Measurements from ENCODE around the gene PLEKHD1. TPM values are rescaled to one million over a fixed set of nuclear protein-coding genes. Genes with fewer than 3 reads are reported as not detected.
A peak's percentile ranks its signal among the peaks of the same experiment; 100 is the strongest.

Gene PLEKHD1
- total RNA-seq, 6 experiments from 2014 or later: 0.04 TPM; not detected in 5

- 69% methylated on average over 2 of the region's 5 CpGs for WGBS (ENCODE audit: insufficient coverage, low coverage, low lambda C conversion rate, missing lambda C conversion rate)
- Histone ChIP-seq H3K4me1 (no peaks in the 10 kb centered on the region), H3K36me3 (no peaks in the 10 kb centered on the region), H3K27ac (no peak overlapping the region), H3K4me3 (no peak overlapping the region), H3K27me3 (no peaks in the 10 kb centered on the region), H3K9me3 (no peaks in the 10 kb centered on the region)
- TF ChIP-seq, protein P1, sequence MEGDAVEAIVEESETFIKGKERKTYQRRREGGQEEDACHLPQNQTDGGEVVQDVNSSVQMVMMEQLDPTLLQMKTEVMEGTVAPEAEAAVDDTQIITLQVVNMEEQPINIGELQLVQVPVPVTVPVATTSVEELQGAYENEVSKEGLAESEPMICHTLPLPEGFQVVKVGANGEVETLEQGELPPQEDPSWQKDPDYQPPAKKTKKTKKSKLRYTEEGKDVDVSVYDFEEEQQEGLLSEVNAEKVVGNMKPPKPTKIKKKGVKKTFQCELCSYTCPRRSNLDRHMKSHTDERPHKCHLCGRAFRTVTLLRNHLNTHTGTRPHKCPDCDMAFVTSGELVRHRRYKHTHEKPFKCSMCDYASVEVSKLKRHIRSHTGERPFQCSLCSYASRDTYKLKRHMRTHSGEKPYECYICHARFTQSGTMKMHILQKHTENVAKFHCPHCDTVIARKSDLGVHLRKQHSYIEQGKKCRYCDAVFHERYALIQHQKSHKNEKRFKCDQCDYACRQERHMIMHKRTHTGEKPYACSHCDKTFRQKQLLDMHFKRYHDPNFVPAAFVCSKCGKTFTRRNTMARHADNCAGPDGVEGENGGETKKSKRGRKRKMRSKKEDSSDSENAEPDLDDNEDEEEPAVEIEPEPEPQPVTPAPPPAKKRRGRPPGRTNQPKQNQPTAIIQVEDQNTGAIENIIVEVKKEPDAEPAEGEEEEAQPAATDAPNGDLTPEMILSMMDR (IDR thresholded peaks at IDR 0.05): no peak
- TF ChIP-seq POLR2A (IDR thresholded peaks at IDR 0.05): no peak
- ATAC-seq (no peak), DNase-seq (peak in 1 of 3 donors; percentile 28)
- intact Hi-C loops (cut with DNase I): no loop called here
Observed at GRCh38 chr14:69500096-69500495, 15.6 kb downstream of the PLEKHD1 start.

DNA sequence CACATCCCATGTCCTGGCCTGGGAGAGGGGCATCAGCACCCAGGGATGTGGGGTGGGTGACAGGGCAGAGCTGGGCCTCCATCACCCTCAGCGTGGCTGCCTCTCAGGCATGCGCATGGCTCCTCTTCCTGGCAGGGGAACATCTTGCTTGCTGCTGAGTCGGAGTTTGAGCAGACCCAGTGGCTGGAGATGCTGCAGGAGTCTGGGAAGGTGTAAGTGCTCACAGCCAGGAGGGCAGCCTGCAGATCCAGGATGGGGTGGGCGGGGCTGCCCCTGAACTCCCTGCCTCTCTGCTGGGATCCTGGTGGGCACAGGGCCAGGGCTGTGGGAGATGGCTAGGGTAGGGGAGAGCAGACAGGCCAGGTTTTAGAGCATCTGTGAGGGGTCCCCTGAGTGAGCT, 16.2 kb downstream of the PLEKHD1 start:
- intact Hi-C loops (cut with DNase I): no loop called here
- Histone ChIP-seq H3K9me3 (no peaks in the 10 kb centered on the region), H3K27ac (no peak overlapping the region), H3K4me1 (no peaks in the 10 kb centered on the region), H3K27me3 (no peaks in the 10 kb centered on the region), H3K4me3 (no peak overlapping the region), H3K36me3 (no peaks in the 10 kb centered on the region)
- ATAC-seq (no peak), DNase-seq (peak in 1 of 3 donors; percentile 31)
- WGBS (ENCODE audit: insufficient coverage, low coverage, low lambda C conversion rate, missing lambda C conversion rate): 40% methylated on average over 1 of the region's 4 CpGs
- TF ChIP-seq, protein P1 (IDR thresholded peaks at IDR 0.05): no peak
- no peak for TF ChIP-seq POLR2A (IDR thresholded peaks at IDR 0.05)

GRCh38 chr14:69501423-69501838, 16.9 kb downstream of the PLEKHD1 start:
- TF ChIP-seq, protein P1 (IDR thresholded peaks at IDR 0.05): no peak
- TF ChIP-seq POLR2A (IDR thresholded peaks at IDR 0.05): no peak
- intact Hi-C loops (cut with DNase I): no loop called here
- Histone ChIP-seq H3K36me3 (no peaks in the 10 kb centered on the region), H3K27me3 (no peaks in the 10 kb centered on the region), H3K4me1 (no peaks in the 10 kb centered on the region), H3K4me3 (no peak overlapping the region), H3K9me3 (no peaks in the 10 kb centered on the region), H3K27ac (no peak overlapping the region)
- WGBS (ENCODE audit: insufficient coverage, low coverage, low lambda C conversion rate, missing lambda C conversion rate): 76% methylated on average over 3 of the region's 4 CpGs
- no peak for ATAC-seq
- DNase-seq: peak in 1 of 3 donors; percentile 22

- H3K4me3 ChIP-seq: no peak overlapping the region
- no peaks in the 10 kb centered on the region for H3K36me3 ChIP-seq
- DNase-seq (no peak), ATAC-seq (no peak)
- H3K27me3 ChIP-seq: no peaks in the 10 kb centered on the region
- intact Hi-C loops (cut with DNase I): no loop called here
- no peak for TF ChIP-seq POLR2A (IDR thresholded peaks at IDR 0.05)
- TF ChIP-seq, protein P1 (IDR thresholded peaks at IDR 0.05): no peak
- no peaks in the 10 kb centered on the region for H3K4me1 ChIP-seq
- H3K9me3 ChIP-seq: no peaks in the 10 kb centered on the region
- no peak overlapping the region for H3K27ac ChIP-seq
- WGBS (ENCODE audit: insufficient coverage, low coverage, low lambda C conversion rate, missing lambda C conversion rate): 100% methylated on average over 1 of the region's 1 CpG
Observed at GRCh38 chr14:69504775-69505174, 20.2 kb downstream of the PLEKHD1 start.

Data from right lobe of liver (tissue), 6 donors.